GM18502 (cell line): ENCODE results near the gene DHRS4L2.
"Not testable (repeated sequence)": the region's sequence is repeated elsewhere in the genome, so short reads cannot be mapped to it uniquely, and the experiment has no call there.

Experiments
- ATAC-seq: cut with Tn5 transposase; IDR thresholded peaks from one replicate; pipeline ENCODE4 v1.9.1; 2021; ENCODE audit warnings: mild to moderate bottlenecking; ENCODE audit not compliant: unreplicated experiment, poor library complexity

DHRS4L2 gene

DNA sequence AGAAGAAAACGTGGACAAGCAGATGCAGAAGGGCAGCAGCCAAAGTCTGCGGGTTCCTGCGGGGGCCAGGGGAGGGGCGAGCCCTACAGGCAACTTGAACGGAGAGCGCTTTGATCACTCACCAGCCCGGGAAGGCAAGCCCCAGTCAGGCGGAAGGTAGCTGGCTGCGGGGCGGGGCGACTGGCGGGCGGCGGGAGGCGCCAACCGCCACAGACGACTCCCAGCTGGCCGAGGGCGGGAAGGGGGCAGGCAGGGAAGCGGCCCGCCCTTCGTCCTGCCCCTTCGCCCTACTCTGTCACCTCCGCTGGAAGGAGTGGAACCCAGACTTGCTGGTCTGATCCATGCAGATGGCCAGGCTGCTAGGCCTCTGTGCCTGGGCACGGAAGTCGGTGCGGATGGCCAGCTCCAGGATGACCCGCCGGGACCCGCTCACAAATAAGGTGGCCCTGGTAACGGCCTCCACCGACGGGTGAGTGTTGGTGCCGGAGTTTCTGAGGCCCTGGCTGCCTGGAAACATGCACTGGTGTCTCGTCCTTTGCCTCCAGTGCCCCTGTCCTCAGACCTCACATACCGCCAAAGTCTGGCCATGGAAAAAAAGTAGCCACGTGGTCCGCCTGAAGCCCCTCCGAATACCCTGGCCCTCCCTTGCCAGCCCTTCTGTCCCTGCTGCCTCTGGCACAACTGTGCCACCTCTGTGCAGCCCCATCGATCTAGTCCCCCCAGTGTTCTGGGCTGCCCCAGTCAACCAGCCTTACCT is at the start of gene DHRS4L2:
Gene DHRS4L2 (plus strand): TSS at position 323 of the 757 bp plus-strand sequence. CDS start 19 bp downstream, at position 342.
- ATAC-seq, result peak; percentile 93

GRCh38 chr14:23939607-23940326 is 49.0 kb upstream of the DHRS4L2 start:
- no peak for ATAC-seq

- no peak for ATAC-seq
Measured at GRCh38 chr14:23941230-23941629, 47.5 kb upstream of the DHRS4L2 start.

- no peak for ATAC-seq
Measured at GRCh38 chr14:23941669-23942068, 47.1 kb upstream of the DHRS4L2 start.

- no peak for ATAC-seq
Measured at GRCh38 chr14:23942587-23942986, 46.1 kb upstream of the DHRS4L2 start.

DNA sequence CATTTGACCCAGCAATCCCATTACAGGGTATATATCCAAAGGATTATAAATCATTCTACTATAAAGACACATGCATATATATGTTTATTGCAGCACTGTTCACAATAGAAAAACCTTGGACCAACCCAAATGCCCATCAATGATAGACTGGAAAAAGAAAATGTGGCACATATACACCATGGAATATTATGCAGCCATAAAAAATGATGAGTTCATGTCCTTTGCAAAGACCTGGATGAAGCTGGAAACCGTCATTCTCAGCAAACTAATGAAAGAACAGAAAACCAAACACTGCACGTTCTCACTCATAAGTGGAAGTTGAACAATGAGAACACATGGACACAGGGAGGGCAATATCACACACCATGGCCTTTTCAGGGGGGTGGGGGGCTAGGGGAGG is 39.7 kb upstream of the DHRS4L2 start:
- not testable (repeated sequence) for ATAC-seq

DNA sequence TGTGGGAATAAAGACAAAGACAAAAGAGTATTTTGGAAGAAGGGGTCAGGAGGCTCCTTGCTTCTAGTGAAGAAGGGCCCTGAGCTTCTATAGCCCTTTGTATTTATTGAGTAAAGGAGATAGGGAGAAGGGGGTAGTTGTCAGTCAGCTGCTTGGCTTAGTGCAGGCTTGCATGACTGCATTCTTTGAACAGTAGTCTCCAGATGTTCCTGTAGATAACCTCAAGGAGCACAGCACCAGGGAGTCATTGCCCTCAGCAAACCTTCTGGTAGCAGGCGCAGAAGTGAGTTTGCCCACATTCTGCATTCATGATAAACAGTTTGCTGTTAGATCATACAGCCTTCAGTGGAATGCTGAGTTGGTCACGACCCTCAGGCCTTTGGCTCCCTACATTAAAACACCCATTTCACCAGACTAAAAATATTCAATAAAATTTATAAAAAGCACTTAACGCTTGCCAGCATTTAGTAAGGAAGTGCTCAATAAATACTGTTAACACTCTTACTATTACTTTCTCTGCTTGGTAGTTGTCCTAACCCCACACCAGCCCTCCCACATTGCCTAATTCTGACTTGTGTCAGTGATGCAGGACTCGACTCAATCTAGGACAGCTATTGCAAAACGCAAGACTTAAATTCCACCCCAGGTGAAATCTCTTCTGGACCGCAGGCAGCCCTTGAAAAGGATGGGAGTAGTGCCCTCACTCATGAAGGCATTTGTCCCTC is 38.2 kb upstream of the DHRS4L2 start:
- ATAC-seq, result no peak

- not testable (repeated sequence) for ATAC-seq
Measured at GRCh38 chr14:23951136-23951466, 37.6 kb upstream of the DHRS4L2 start.

GRCh38 chr14:23951590-23952201 is 37.0 kb upstream of the DHRS4L2 start:
- ATAC-seq, result no peak

DNA sequence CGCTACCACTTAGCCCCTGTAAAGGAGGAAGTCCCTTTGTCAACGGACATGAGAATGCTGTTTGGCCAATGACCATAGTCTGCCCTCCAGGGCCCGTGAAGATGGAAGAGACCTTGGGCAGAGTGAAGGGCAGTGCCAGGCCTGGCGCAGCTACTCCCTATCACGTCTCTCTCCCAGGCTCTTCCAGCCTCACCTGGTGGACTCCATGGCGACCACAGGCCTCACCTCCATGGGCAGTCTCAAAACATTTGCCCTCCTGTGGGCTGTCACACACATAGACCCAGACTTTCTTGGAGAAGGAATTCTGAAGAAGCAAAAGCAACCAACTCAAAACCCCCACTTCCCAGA is 35.6 kb upstream of the DHRS4L2 start:
- ATAC-seq, result not testable (repeated sequence)

DNA sequence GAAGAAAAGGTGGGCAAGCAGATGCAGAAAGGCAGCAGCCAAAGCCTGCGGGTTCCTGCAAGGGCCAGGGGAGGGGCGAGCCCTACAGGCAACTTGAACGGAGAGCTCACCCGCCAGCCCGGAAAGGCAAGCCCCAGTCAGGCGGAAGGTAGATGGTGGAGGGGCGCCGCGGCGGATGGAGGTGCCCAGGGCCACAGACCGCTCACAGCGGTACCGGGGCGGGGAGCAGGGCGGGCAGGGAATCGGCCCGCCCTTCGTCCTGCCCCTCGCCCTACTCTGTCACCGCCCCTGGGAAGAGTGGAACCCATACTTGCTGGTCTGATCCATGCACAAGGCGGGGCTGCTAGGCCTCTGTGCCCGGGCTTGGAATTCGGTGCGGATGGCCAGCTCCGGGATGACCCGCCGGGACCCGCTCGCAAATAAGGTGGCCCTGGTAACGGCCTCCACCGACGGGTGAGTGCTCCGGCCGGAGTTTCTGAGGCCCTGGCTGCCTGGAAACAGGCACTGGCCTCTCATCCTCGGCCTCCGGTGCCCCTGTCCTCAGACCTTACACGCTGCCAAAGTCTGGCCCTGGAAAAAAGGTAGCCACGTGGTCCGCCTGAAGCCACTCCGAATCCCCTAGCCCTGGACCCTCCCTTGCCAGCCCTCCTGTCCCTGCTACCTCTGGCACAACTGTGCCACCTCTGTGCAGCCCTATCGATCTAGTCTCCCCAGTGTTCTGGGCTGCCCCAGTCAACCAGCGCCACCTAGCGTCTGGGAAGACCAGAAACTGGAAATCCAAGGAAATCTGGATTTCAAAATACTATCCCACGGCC is 35.1 kb upstream of the DHRS4L2 start, which contains the start of gene DHRS4:
Gene DHRS4 (plus strand): TSS at position 307 of the 815 bp plus-strand sequence. CDS start 19 bp downstream, at position 326.
- ATAC-seq, result peak; percentile 94

GRCh38 chr14:23954279-23954614 is 34.5 kb upstream of the DHRS4L2 start:
- peak; percentile 40 for ATAC-seq

DNA sequence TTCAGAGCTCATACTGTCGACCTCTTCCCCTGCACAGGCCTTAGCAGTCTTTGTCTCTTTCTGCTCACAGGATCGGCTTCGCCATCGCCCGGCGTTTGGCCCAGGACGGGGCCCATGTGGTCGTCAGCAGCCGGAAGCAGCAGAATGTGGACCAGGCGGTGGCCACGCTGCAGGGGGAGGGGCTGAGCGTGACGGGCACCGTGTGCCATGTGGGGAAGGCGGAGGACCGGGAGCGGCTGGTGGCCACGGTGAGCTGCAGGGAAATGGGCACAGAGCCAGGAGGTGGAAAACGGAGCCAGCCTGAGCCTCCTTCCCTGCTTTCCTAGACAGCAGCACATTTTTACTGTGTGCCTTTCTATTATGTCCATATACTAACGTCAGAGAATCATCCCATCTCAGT is 33.8 kb upstream of the DHRS4L2 start:
- ATAC-seq, result not testable (repeated sequence)

GRCh38 chr14:23955811-23956210 is 32.9 kb upstream of the DHRS4L2 start:
- not testable (repeated sequence) for ATAC-seq

- ATAC-seq, result not testable (repeated sequence)
Measured at GRCh38 chr14:23957913-23958569, 30.7 kb upstream of the DHRS4L2 start.

DNA sequence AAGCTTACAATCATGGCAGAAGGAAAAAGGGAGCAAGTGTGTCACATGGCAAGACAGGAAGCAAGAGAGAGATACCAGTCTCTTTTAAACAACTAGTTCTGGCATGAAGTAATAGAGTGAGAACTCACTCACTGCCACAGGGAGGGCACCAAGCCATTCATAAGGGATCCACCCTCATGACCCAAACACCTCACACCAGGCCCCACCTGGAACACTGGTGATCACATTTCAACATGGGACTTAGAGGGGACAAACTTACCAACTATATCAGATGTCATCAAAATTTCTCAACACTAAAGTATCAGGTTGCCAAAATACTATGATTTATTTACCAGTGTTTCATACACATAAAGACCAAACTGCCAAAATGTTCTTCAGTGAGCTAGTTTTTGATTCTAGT is 27.8 kb upstream of the DHRS4L2 start:
- not testable (repeated sequence) for ATAC-seq

DNA sequence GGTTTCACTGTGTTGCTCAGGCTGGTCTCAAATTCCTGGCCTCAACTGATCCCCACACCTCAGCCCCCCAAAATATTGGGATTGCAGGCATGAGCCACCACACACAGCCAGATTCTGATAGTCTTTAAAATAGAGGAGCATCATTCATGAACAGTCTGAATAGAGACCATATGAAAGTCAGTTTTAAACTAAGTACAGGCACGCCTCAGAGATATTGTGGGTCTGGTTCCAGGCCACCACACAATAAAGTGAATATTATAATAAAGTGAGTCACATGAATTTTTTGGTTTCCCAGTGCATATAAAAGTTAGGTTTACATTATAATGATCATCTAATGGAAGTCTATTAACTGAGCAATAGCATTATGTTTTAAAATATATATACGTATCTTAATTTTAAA is 27.0 kb upstream of the DHRS4L2 start:
- ATAC-seq, result not testable (repeated sequence)

- ATAC-seq, result not testable (repeated sequence)
Measured at GRCh38 chr14:23969130-23969480, 19.6 kb upstream of the DHRS4L2 start.

DNA sequence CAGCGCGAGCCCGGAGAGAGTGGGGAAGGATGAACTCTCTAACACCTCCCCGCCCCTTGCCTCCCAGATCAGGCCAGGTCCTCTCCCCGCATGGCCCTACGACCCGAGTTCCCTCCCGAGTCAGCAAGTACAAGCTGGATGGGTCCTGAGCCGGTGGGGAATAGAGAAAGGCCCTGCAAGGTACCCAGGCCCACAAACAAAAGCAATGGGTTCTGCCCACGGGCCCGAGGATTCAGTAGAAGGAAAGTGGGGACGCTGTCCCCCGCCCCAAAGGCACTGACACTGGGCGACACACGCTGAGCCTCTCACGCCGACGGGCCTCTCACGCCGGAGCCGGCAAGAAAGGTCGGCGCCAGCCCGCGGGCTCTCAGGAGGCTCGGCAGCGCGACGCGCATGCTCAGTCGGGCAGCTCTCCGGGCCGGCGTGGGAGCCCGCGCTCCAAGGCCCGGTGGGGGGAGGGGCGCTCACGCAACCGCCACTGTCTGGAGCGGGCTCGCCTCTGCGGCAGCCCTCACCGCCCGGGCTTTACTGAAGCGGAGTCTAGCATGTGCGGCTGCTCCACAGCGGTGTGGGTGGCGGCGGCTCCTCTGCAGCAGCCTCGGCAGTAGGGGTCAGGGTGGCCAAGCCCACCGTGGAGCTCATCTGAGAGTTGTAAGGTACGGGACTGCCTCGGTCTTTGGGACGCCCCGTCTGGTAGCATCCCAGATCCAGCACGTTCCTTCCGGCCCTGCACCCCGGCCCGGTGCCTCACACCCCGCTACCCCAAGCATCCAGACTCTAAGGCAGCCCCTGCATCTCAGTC is 19.0 kb upstream of the DHRS4L2 start:
- peak; percentile 82 for ATAC-seq
